GM12873 (cell line): Measurements from ENCODE around the gene ADGRL3.

Experiments
- TF ChIP-seq, protein P1 (sequence below): IDR thresholded peaks from 2 replicates; pipeline ENCODE4 v1.5.1; 2012; ENCODE audit warnings: low read depth, mild to moderate bottlenecking, moderate library complexity, low read length, control low read depth; ENCODE audit not compliant: insufficient read depth; ENCODE audit errors: missing control alignments

The ADGRL3 gene

GRCh38 chr4:61298178-61298740 lies 98.1 kb downstream of the ADGRL3 start:
- TF ChIP-seq, protein P1, sequence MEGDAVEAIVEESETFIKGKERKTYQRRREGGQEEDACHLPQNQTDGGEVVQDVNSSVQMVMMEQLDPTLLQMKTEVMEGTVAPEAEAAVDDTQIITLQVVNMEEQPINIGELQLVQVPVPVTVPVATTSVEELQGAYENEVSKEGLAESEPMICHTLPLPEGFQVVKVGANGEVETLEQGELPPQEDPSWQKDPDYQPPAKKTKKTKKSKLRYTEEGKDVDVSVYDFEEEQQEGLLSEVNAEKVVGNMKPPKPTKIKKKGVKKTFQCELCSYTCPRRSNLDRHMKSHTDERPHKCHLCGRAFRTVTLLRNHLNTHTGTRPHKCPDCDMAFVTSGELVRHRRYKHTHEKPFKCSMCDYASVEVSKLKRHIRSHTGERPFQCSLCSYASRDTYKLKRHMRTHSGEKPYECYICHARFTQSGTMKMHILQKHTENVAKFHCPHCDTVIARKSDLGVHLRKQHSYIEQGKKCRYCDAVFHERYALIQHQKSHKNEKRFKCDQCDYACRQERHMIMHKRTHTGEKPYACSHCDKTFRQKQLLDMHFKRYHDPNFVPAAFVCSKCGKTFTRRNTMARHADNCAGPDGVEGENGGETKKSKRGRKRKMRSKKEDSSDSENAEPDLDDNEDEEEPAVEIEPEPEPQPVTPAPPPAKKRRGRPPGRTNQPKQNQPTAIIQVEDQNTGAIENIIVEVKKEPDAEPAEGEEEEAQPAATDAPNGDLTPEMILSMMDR = no peak

- TF ChIP-seq, protein P1 = no peak
Observed at GRCh38 chr4:61299316-61299715, 99.2 kb downstream of the ADGRL3 start.

DNA sequence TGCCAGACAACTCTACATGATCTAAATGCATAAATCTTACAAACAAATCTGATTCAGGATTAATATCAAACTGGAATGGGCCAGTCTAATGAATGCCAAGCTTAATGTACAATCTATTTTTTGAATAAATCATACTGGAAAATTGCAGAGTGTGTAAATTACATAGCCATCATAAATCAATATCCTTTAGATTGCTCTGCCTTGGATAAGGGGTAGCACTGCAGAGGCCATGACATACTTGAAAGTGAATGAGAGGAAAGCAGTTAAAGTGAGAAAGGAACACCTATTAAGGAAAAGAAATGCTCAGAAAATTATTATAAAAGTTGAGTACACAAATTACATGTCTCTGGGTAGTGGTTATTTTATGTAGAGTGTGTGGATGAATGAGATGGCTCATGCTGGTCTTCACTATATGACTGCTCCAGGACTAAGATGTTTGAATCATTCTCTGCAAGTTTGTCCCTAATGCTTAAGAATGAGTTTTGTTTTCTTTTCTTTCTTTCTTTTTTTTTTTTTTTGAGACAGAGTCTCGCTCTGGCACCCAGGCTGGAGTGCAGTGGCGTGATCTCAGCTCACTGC lies 100.2 kb downstream of the ADGRL3 start:
- TF ChIP-seq, protein P1 = no peak

GRCh38 chr4:61301271-61301670 lies 101.1 kb downstream of the ADGRL3 start:
- TF ChIP-seq, protein P1 = no peak

- TF ChIP-seq, protein P1 = no peak
Observed at GRCh38 chr4:61308033-61308432, 107.9 kb downstream of the ADGRL3 start.

DNA sequence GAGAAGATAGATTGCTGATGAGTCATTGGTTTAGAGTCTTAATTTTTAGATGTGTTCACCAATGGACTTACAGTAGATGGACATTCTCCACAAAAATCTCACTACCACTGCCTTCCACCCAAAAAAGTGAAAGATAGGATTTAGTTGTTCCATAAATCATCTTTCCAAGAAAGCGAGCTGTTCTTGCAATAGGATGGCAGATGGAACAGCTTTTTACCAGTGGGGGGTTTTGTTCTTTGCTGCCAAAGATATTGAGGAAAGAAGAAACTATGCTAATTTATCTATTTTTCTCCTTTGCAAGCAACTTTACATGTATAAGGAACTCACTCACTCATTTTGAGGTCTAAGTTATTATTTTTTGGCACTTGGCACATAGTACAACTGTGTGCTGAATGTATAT lies 109.5 kb downstream of the ADGRL3 start:
- TF ChIP-seq, protein P1 = no peak

- TF ChIP-seq, protein P1 = no peak
Observed at GRCh38 chr4:61312526-61312925, 112.4 kb downstream of the ADGRL3 start.

- TF ChIP-seq, protein P1 = no peak
Observed at GRCh38 chr4:61318431-61318830, 118.3 kb downstream of the ADGRL3 start.
